ENCODE measurements around the gene HELZ. TPM values are rescaled to one million over a fixed set of nuclear protein-coding genes. Genes with fewer than 3 reads are reported as not detected.

HELZ gene
- polyA plus RNA-seq, 1 experiment = 8.4 TPM

DNA sequence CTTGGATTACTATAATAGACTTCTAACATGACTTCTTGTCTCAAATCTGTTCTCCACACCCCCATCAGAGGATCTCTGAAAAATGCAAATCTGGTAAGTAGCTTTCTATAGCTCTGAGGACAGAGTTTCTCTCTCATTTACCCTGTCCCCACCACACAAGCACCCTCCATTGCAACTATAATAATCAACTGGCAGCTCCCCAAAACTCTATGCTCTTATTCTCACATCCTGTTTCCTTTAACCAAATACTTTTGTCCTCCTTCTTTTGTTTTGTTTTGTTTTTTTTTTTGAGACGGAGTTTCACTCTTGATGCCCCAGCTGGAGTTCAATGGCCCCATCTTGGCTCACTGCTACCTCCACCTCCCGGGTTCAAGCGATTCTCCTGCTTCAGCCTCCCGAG lies 73.4 kb downstream of the HELZ start:
- Histone ChIP-seq H3K36me3 (ENCODE audit: control insufficient read depth, insufficient read depth, low read length) (peaks cover 2% of the 10 kb centered on the region; the same call in 1 of the 2 replicates), H3K27me3 (ENCODE audit: control insufficient read depth, insufficient read depth, low read length) (no peaks in the 10 kb centered on the region), H3K4me3 (ENCODE audit: low read depth, low read length) (no peak overlapping the region)
- POLR2A ChIA-PET = no interaction called here
- no peak for TF ChIP-seq CTCF (IDR thresholded peaks at IDR 0.05; ENCODE audit: insufficient read depth, low read depth, low read length)
- CTCF ChIA-PET = interaction anchor here (0.7 kb wide), 1 partner anchor 1877 kb away, joined by 4 read pairs; no protein-coding TSS in a partner anchor
- no peak for DNase-seq (ENCODE audit: low read depth)

DNA sequence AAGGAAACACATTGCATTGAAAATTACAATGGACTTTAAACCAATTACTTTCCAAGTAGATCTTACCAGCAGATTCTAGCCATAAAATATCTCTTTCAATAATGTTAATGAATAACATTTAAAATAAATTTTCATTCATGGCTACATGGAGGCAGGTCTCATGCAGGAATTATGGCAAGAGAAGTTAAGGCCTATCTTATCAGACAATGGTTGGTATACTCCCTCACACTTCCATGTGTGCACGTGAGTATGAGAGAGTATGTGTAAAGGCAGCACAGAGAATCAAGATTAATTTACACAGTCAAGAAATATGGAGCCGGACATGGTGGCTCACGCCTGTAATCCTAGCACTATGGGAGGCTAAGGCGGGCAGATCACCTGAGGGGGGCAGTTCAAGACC lies 76.5 kb downstream of the HELZ start:
- ChIA-PET POLR2A (no interaction called here), CTCF (interaction anchor here (1.7 kb wide), 1 partner anchor 10 kb away, joined by 6 read pairs; no protein-coding TSS in a partner anchor)

GRCh38 chr17:67165201-67165600 lies 79.8 kb downstream of the HELZ start:
- H3K36me3 ChIP-seq (ENCODE audit: control insufficient read depth, insufficient read depth, low read length) = peaks cover 4% of the 10 kb centered on the region
- no peak for TF ChIP-seq CTCF (IDR thresholded peaks at IDR 0.05; ENCODE audit: insufficient read depth, low read depth, low read length)
- H3K4me3 ChIP-seq (ENCODE audit: low read depth, low read length) = no peak overlapping the region
- DNase-seq (ENCODE audit: low read depth) = no peak
- H3K27me3 ChIP-seq (ENCODE audit: control insufficient read depth, insufficient read depth, low read length) = no peaks in the 10 kb centered on the region
- ChIA-PET CTCF (interaction anchor here (0.9 kb wide), 1 partner anchor 74 kb away, joined by 3 read pairs; no protein-coding TSS in a partner anchor), POLR2A (no interaction called here)

More for the DNA sequence above, 76.5 kb downstream of the HELZ start:
- Histone ChIP-seq H3K36me3 (ENCODE audit: control insufficient read depth, insufficient read depth, low read length) (peaks cover 3% of the 10 kb centered on the region), H3K4me3 (ENCODE audit: low read depth, low read length) (no peak overlapping the region), H3K27me3 (ENCODE audit: control insufficient read depth, insufficient read depth, low read length) (no peaks in the 10 kb centered on the region)
- no peak for DNase-seq (ENCODE audit: low read depth)
- TF ChIP-seq CTCF (IDR thresholded peaks at IDR 0.05; ENCODE audit: insufficient read depth, low read depth, low read length) = no peak

DNA sequence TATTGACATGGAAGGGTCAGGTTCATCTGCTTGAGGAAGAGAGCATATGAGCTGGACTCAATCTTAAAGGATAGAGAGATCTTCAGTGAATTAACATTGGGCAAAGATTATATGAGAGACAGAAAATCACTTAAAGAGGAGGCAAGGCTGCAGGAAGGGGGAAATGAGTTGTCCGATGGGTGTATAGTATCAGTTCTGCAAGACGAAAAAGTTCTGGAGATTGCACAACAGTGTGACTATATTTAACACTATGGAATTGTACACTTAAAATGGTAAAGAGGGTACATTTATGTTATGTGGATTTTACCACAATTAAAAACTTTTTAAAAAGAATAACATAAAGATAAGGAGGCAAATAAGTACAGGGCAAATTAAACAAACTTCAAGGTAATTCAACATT lies 80.7 kb downstream of the HELZ start:
- ChIA-PET POLR2A (no interaction called here), CTCF (interaction anchor here (0.9 kb wide), 1 partner anchor 75 kb away, joined by 3 read pairs; no protein-coding TSS in a partner anchor)
- Histone ChIP-seq H3K36me3 (ENCODE audit: control insufficient read depth, insufficient read depth, low read length) (peaks cover 4% of the 10 kb centered on the region), H3K27me3 (ENCODE audit: control insufficient read depth, insufficient read depth, low read length) (no peaks in the 10 kb centered on the region), H3K4me3 (ENCODE audit: low read depth, low read length) (no peak overlapping the region)
- no peak for TF ChIP-seq CTCF (IDR thresholded peaks at IDR 0.05; ENCODE audit: insufficient read depth, low read depth, low read length)
- DNase-seq (ENCODE audit: low read depth) = no peak

- no peaks in the 10 kb centered on the region for H3K27me3 ChIP-seq (ENCODE audit: control insufficient read depth, insufficient read depth, low read length)
- POLR2A ChIA-PET = no interaction called here
- no peak for TF ChIP-seq CTCF (IDR thresholded peaks at IDR 0.05; ENCODE audit: insufficient read depth, low read depth, low read length)
- no peak for DNase-seq (ENCODE audit: low read depth)
- CTCF ChIA-PET = interaction anchor here (0.6 kb wide), 1 partner anchor 53 kb away, joined by 4 read pairs; no protein-coding TSS in a partner anchor
- peaks cover 4% of the 10 kb centered on the region for H3K36me3 ChIP-seq (ENCODE audit: control insufficient read depth, insufficient read depth, low read length)
- no peak overlapping the region for H3K4me3 ChIP-seq (ENCODE audit: low read depth, low read length)
Measured at GRCh38 chr17:67162771-67163170, 82.2 kb downstream of the HELZ start.
